Gastrocnemius medialis (tissue), 4 donors: ENCODE data around the gene EPB41L1.

Experiments used
- CTCF ChIP-seq, 5 experiments: fragments of 450-650 bp in 3 of 5; fragments of 200-600 bp in 2 of 5; sonication (generic) in 2 of 5; IDR thresholded peaks in 4 of 5; conservative IDR thresholded peaks in 1 of 5; 1 replicate in 4 of 5; 2 replicates in 1 of 5; pipeline ENCODE4 v1.5.1; 2016 to 2019; ENCODE audit warnings: antibody characterized with exemption in 5 of 5, mild to moderate bottlenecking in 3 of 5, moderate library complexity in 3 of 5
- POLR2A ChIP-seq, 2 donors: fragments of 450-650 bp; IDR thresholded peaks; one replicate each; pipeline ENCODE4 v1.6.1; 2017; ENCODE audit warnings: antibody characterized with exemption in 2 of 2, mild to moderate bottlenecking in 2 of 2, moderate library complexity in 2 of 2

DNA sequence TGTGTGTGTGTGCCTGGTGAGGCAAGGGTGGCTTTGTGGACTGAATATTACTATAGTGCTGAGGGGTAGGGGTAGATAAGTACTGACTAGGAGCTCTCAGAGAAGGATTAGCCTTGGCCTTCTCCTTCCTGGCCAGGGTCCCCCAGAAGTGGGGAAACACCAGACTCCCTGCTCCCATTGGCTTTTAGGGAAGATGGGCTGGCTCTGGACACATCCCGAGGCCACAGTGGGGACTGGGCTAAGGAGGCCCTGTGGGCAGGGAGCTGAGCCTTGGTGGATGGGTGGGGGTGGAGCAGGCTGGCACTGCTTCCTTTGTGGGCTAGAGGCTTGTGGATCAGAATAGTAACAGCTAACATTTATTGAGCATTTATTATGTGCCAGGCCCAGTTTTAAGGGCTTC is 3.1 kb downstream of the EPB41L1 start:
- TF ChIP-seq POLR2A (IDR thresholded peaks at IDR 0.05) (no peak), CTCF (IDR thresholded peaks at IDR 0.05 in 4 of 5, conservative IDR thresholded peaks at IDR 0.05 in 1 of 5) (no peak)
